ENCODE data around the gene ADGRF4.

The ADGRF4 gene

GRCh38 chr6:47681201-47681990 lies 17.0 kb upstream of the ADGRF4 start:
- no peak for DNase-seq

- DNase-seq = no peak
These were observed 12.0 kb upstream of the ADGRF4 start for GRCh38 chr6:47686411-47686810.

- no peak for DNase-seq
These were observed 10.9 kb upstream of the ADGRF4 start for GRCh38 chr6:47687432-47687831.

GRCh38 chr6:47690214-47690613 lies 8.2 kb upstream of the ADGRF4 start:
- no peak for DNase-seq

- no peak for DNase-seq
These were observed 7.6 kb upstream of the ADGRF4 start for GRCh38 chr6:47690791-47691190.

- DNase-seq = no peak
These were observed 455 bp upstream of the ADGRF4 start for GRCh38 chr6:47697925-47698324.

- no peak for DNase-seq
These were observed 1.7 kb downstream of the ADGRF4 start for GRCh38 chr6:47700053-47700452.

- DNase-seq = no peak
These were observed 2.2 kb downstream of the ADGRF4 start for GRCh38 chr6:47700596-47700995.

GRCh38 chr6:47701363-47701762 lies 3.0 kb downstream of the ADGRF4 start:
- no peak for DNase-seq

GRCh38 chr6:47709160-47709559 lies 10.8 kb downstream of the ADGRF4 start:
- DNase-seq = no peak

GRCh38 chr6:47710295-47710694 lies 11.9 kb downstream of the ADGRF4 start:
- no peak for DNase-seq

GRCh38 chr6:47713200-47713599 lies 14.8 kb downstream of the ADGRF4 start:
- no peak for DNase-seq

- DNase-seq = no peak
These were observed 16.4 kb downstream of the ADGRF4 start for GRCh38 chr6:47714802-47715201.

- DNase-seq = no peak
These were observed 17.4 kb downstream of the ADGRF4 start for GRCh38 chr6:47715782-47716181.

GRCh38 chr6:47716207-47716606 lies 17.8 kb downstream of the ADGRF4 start:
- no peak for DNase-seq

- no peak for DNase-seq
These were observed 20.2 kb downstream of the ADGRF4 start for GRCh38 chr6:47718571-47718970.

- DNase-seq = no peak
These were observed 22.8 kb downstream of the ADGRF4 start for GRCh38 chr6:47721189-47721588.

GRCh38 chr6:47722194-47722593 lies 23.8 kb downstream of the ADGRF4 start:
- DNase-seq = no peak

- no peak for DNase-seq
These were observed 25.9 kb downstream of the ADGRF4 start for GRCh38 chr6:47724300-47724699.

- DNase-seq = no peak
These were observed 29.0 kb downstream of the ADGRF4 start for GRCh38 chr6:47727391-47727790.

- DNase-seq = no peak
These were observed 30.6 kb downstream of the ADGRF4 start for GRCh38 chr6:47729019-47729418.

GRCh38 chr6:47729457-47729856 lies 31.1 kb downstream of the ADGRF4 start:
- DNase-seq = no peak

- DNase-seq = no peak
These were observed 35.6 kb downstream of the ADGRF4 start for GRCh38 chr6:47733879-47734558.

- no peak for DNase-seq
These were observed 36.6 kb downstream of the ADGRF4 start for GRCh38 chr6:47734831-47735481.

Measured in activated naive CD4-positive, alpha-beta T cell (primary cell).